T-helper 1 cell treated with Interleukin-12 subunit alpha and Interleukin-12 subunit beta and Interleukin-4 antibody, amounts not matched to agents 30 ng/mL and 1 ng/mL, for 36 hours (primary cell): ENCODE data around the gene KMT2E. TPM values are rescaled to one million over a fixed set of nuclear protein-coding genes. Genes with fewer than 3 reads are reported as not detected.

ENCODE experiments used
- intact Hi-C: fragments of 100-400 bp; cut with micrococcal nuclease; formaldehyde crosslinking; loops from one replicate; pipeline ENCODE4 v1.15.1; 2024
- total RNA-seq: library from RNA; stranded (reverse); gene quantifications from 2 replicates; pipeline ENCODE4 v1.2.3, GENCODE V29; 2022

KMT2E gene
- total RNA-seq, 1 donor from 2014 or later: 125 TPM

GRCh38 chr7:105112440-105113418, 98.7 kb downstream of the KMT2E start:
- intact Hi-C loops: loop anchor here (5.0 kb wide), 1 partner anchor 35 kb away; no protein-coding TSS in a partner anchor

GRCh38 chr7:105118612-105119600, 104.9 kb downstream of the KMT2E start:
- intact Hi-C loops: no loop called here

DNA sequence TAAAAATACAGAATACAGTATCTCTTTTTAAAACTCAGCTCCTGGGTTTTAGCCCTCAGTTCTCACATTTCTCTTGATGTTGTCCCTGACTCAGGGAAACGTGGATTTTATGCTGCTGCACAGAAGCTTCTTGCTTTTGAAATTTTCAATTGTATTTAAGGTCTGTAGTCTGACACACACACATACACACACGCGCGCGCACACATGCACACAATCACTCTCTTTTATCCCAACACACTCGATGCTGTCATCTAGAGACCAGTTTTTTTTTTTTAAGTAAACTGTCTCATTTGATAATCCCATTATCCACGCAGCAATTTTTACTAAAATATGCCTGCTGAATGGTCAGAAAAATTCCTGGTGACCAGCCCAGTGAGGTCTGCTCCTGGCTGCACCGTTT, 108.6 kb downstream of the KMT2E start:
- intact Hi-C loops: no loop called here

DNA sequence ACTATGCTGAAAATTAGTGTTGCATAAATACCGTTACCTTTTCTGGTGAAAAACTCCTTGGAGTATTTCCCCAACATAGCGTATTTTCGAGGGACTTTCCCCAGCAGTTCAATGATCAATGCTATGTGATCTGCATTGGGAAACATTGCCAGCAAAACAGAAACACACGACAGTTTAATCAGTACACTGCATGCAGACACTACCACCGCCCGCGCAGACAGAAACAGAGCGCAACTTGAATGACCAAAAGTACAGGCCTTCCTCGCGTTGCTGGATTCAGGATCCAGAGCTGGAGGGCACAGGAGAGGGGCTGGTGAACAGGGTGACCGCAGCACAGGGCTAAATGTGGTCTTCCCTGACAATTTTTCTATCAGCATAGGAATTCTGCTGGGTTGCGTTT, 111.7 kb downstream of the KMT2E start:
- intact Hi-C loops: no loop called here

GRCh38 chr7:105126436-105126975, 112.5 kb downstream of the KMT2E start:
- intact Hi-C loops: no loop called here

DNA sequence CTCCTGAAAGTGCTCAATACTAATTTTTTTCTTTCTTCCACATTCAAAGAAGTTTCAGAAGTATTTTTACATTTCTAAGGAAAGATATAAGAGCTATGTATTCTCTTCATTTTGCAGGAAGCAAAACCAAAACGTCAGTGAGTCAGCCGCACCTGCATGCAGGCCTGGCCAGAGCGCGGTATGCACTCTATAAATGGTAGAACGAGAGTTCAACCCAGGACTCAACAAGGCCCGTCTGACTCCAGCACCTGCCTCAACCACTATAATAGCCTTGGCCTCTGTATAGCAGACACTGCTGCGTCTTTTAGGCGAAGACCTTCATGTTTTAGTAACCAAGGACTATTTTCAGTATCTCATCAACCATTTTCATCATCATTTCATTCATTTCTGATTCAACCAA, 113.2 kb downstream of the KMT2E start:
- intact Hi-C loops: no loop called here

DNA sequence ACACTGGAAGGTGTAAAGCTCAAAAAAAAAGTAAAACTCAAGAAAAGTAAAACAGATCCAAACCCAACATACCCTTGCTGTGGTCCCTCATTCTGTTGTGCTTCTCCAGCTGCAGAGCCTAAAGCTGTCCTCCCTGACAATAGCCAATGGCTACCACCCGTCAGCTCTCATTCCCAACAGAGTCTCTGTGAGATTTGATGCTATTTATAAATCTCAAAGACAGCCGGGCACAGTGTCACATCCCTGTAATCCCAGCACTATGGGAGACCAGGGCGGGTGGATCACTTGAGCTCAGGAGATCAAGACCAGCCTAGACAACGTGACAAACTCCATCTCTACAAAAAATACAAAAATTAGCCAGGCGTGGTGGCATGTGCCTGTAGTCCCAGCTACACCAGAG, 116.0 kb downstream of the KMT2E start:
- intact Hi-C loops: no loop called here

DNA sequence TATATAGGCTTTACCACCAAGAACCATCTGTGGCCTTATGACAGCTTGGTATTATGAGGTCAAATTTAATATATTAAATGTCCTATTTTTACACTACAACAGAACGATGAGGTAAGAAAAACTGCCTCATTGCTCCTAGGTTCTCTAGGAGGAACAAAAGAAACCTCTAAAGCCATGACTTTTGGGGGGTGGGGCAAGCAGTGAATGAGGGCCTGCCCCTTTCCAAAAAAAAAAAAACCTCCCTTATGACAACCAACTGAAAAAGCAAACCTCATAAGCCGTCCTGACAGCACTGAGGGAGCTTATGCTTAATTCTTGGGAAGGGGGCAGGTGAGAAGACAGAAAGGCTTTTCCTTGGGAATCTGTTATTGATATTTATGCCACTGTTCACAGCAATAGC, 116.6 kb downstream of the KMT2E start:
- intact Hi-C loops: no loop called here

GRCh38 chr7:105131033-105131656, 117.1 kb downstream of the KMT2E start:
- intact Hi-C loops: no loop called here

- intact Hi-C loops: no loop called here
Measured at GRCh38 chr7:105131890-105132289, 117.9 kb downstream of the KMT2E start.

GRCh38 chr7:105132335-105132734, 118.3 kb downstream of the KMT2E start:
- intact Hi-C loops: no loop called here

GRCh38 chr7:105132835-105133234, 118.8 kb downstream of the KMT2E start:
- intact Hi-C loops: no loop called here

- intact Hi-C loops: no loop called here
Measured at GRCh38 chr7:105133358-105133757, 119.4 kb downstream of the KMT2E start.

GRCh38 chr7:105133986-105134655, 120.1 kb downstream of the KMT2E start:
- intact Hi-C loops: no loop called here

GRCh38 chr7:105136221-105136620, 122.2 kb downstream of the KMT2E start:
- intact Hi-C loops: no loop called here

GRCh38 chr7:105137898-105138297, 123.9 kb downstream of the KMT2E start:
- intact Hi-C loops: no loop called here

DNA sequence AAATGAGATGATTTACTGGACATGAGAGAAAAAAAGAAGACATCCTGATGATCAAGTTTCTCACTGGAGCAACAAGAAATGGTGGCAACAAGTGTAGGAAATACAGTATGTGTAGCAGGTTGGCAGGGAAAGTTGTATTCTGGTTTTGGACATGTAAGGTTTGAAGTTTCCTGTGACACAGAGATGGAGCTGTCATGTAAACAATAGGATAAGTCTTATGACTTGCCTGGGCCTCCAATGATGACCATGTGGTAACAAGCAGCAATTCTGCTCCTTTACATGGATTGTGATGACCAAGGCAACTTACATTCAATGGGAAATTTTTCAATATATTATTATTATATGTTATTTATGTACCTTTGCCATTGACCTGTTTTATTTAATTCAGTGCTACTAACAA, 125.4 kb downstream of the KMT2E start:
- intact Hi-C loops: no loop called here

DNA sequence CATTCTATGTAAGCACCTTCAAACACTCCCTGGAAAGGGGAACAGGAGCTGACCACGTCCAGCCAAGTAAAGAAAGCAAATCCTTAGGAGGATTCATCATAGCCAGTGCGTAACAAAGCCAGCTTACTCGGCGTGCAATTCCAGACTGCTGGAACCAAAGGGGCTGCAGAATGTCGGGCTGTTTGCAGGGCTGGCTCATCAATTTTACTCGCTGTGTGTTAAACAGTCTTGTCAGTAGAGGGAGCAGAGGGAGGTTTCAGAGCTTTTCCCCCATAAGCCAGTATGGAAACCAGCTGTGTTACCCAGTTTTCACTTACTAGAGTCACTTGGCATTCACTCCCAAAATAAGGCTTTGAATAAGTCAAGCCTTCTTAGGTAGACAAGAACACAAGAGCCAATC, 127.1 kb downstream of the KMT2E start:
- intact Hi-C loops: no loop called here

- intact Hi-C loops: loop anchor here (10.0 kb wide), 1 partner anchor 435 kb away; the partner anchor contains the start of gene EFCAB10
Measured at GRCh38 chr7:105149827-105150226, 135.8 kb downstream of the KMT2E start.

GRCh38 chr7:105151152-105151551, 137.1 kb downstream of the KMT2E start:
- intact Hi-C loops: loop anchor here (10.0 kb wide), 1 partner anchor 434 kb away; the partner anchor contains the start of gene EFCAB10
